B cell (primary cell): ENCODE measurements around the gene IRS2. TPM values are rescaled to one million over a fixed set of nuclear protein-coding genes. Genes with fewer than 3 reads are reported as not detected.

Source experiments
- ATAC-seq: fragments of 200-7000 bp; cut with Tn5 transposase; one replicate; pipeline ENCODE4 v1.10.0; 2021; ENCODE audit warnings: low read depth, mild to moderate bottlenecking, moderate number of reproducible peaks, moderate library complexity
- CTCF ChIA-PET: fragments of 350-600 bp; sonication (Branson Sonifier 250); formaldehyde crosslinking; loops from one replicate; lab custom pipeline; 2021; ENCODE audit warnings: antibody characterized with exemption, inconsistent platforms; lab: Charles Lee
- POLR2A ChIA-PET: fragments of 350-600 bp; sonication (Branson Sonifier 250); formaldehyde crosslinking; loops from one replicate; lab custom pipeline; 2021; ENCODE audit warnings: antibody characterized with exemption; lab: Charles Lee
- DNase-seq: peaks from one replicate; pipeline ENCODE4 v3.0.0; 2013
- H2AFZ ChIP-seq: 2 replicates; pipeline ENCODE4 v1.6.1; 2012; ENCODE audit warnings: mild to moderate bottlenecking, low read depth, low read length; ENCODE audit not compliant: insufficient read depth, poor library complexity, severe bottlenecking
- H3K27ac ChIP-seq, 2 donors: 1 replicate in 1 of 2; 2 replicates in 1 of 2; pipeline ENCODE4 v1.5.1; 2012 to 2013; ENCODE audit warnings: low read length in 2 of 2, mild to moderate bottlenecking in 2 of 2, moderate library complexity in 1 of 2
- H3K27me3 ChIP-seq, 4 experiments: fragments of 200-600 bp in 1 of 4; sonication (generic) in 1 of 4; replicated peaks in 1 of 4; 1 replicate in 2 of 4; 2 replicates in 2 of 4; pipeline versions ENCODE4 v1.6.1 to v1.7.0; 2013 to 2016; ENCODE audit warnings: low read length in 3 of 4, mild to moderate bottlenecking in 2 of 4, mixed read lengths in 1 of 4, moderate library complexity in 1 of 4; ENCODE audit not compliant: insufficient read depth in 4 of 4, control insufficient read depth in 3 of 4; ENCODE audit errors: control extremely low read depth in 1 of 4
- H3K36me3 ChIP-seq, 2 experiments: replicated peaks in 1 of 2; 1 replicate in 1 of 2; 2 replicates in 1 of 2; pipeline versions ENCODE4 v1.6.1 to v1.7.1; 2013; ENCODE audit warnings: low read length in 1 of 2; ENCODE audit not compliant: insufficient read depth in 2 of 2, control insufficient read depth in 1 of 2; ENCODE audit errors: control extremely low read depth in 1 of 2, extremely low read depth in 1 of 2
- H3K4me1 ChIP-seq, 2 donors: fragments of 200-600 bp in 1 of 2; sonication (generic) in 1 of 2; 1 replicate in 1 of 2; 2 replicates in 1 of 2; pipeline versions ENCODE4 v1.5.1 to v1.6.1; 2013 to 2017; ENCODE audit warnings: low read length in 2 of 2; ENCODE audit not compliant: control insufficient read depth in 2 of 2, insufficient read depth in 2 of 2
- H3K4me2 ChIP-seq: replicated peaks from 2 replicates; pipeline ENCODE3; 2012; ENCODE audit warnings: mild to moderate bottlenecking, low read depth, low read length; ENCODE audit not compliant: poor library complexity, severe bottlenecking
- H3K4me3 ChIP-seq, 5 experiments: fragments of 200-600 bp in 1 of 5; sonication (generic) in 1 of 5; 1 replicate in 3 of 5; 2 replicates in 2 of 5; pipeline versions ENCODE4 v1.5.1 to v1.7.0; 2011 to 2016; ENCODE audit warnings: low read length in 4 of 5, mild to moderate bottlenecking in 4 of 5, low read depth in 2 of 5, control low read depth in 1 of 5, moderate library complexity in 1 of 5; ENCODE audit not compliant: insufficient read depth in 1 of 5; ENCODE audit errors: control extremely low read depth in 1 of 5, extremely low read depth in 1 of 5
- H3K79me2 ChIP-seq: fragments of 200-600 bp; sonication (generic); one replicate; pipeline ENCODE4 v1.6.0; 2016; ENCODE audit warnings: low read length; ENCODE audit not compliant: control insufficient read depth, insufficient read depth
- H3K9ac ChIP-seq: fragments of 200-600 bp; sonication (generic); 2 replicates; pipeline ENCODE4 v1.6.1; 2017; ENCODE audit warnings: mild to moderate bottlenecking, low read length, moderate library complexity
- H3K9me3 ChIP-seq, 3 donors: one replicate each; pipeline versions ENCODE4 v1.6.1 to v1.7.1; 2013; ENCODE audit warnings: low read length in 2 of 3; ENCODE audit not compliant: control insufficient read depth in 2 of 3, insufficient read depth in 1 of 3; ENCODE audit errors: control extremely low read depth in 1 of 3
- H4K20me1 ChIP-seq: 2 replicates; pipeline ENCODE4 v1.6.0; 2012; ENCODE audit warnings: mild to moderate bottlenecking, low read length; ENCODE audit not compliant: insufficient read depth, control insufficient read depth, poor library complexity, severe bottlenecking
- H3K27ac Mint-ChIP-seq: one replicate; pipeline ENCODE4 v1.8.0; 2021; ENCODE audit warnings: mixed read lengths
- H3K27me3 Mint-ChIP-seq: one replicate; pipeline ENCODE4 v1.8.0; 2021; ENCODE audit warnings: mixed read lengths
- H3K4me1 Mint-ChIP-seq: one replicate; pipeline ENCODE4 v1.8.0; 2021; ENCODE audit warnings: mixed read lengths
- H3K4me3 Mint-ChIP-seq: one replicate; pipeline ENCODE4 v1.8.0; 2021; ENCODE audit warnings: mixed read lengths
- H3K9me3 Mint-ChIP-seq: one replicate; pipeline ENCODE4 v1.8.0; 2022; ENCODE audit warnings: mixed read lengths; ENCODE audit not compliant: insufficient read depth
- EZH2 ChIP-seq: IDR thresholded peaks from 2 replicates; pipeline ENCODE4 v1.6.1; 2012; ENCODE audit warnings: borderline replicate concordance, low read depth, mild to moderate bottlenecking, moderate library complexity, low read length; ENCODE audit not compliant: insufficient read depth, poor library complexity, severe bottlenecking
- WGBS: methylation state at CpG from one replicate; pipeline ENCODE4 v1.1.5; 2013; ENCODE audit warnings: missing lambda C conversion rate; ENCODE audit not compliant: insufficient coverage; 5-methylcytosine and 5-hydroxymethylcytosine counted together
- intact Hi-C: fragments of 100-400 bp; cut with micrococcal nuclease; formaldehyde crosslinking; loops from one replicate; pipeline ENCODE4 v1.10.0; 2022
- polyA plus RNA-seq: library from polyadenylated mRNA; depleted of rRNA; stranded (reverse); fragments of >200 nt; gene quantifications from 2 replicates; pipeline ENCODE4 v1.2.3, GENCODE V29; 2012
- total RNA-seq, 2 donors: library from RNA; stranded (reverse); fragments of 120-200 nt in 1 of 2; gene quantifications; 1 replicate in 1 of 2; 2 replicates in 1 of 2; pipeline versions ENCODE4 v1.2.3 to v1.2.4, GENCODE V29; 2013 to 2022
- TF ChIP-seq, protein P1 (sequence below): fragments of 200-600 bp; IDR thresholded peaks from one replicate; pipeline ENCODE4 v1.8.0; 2022; ENCODE audit warnings: antibody characterized with exemption, mild to moderate bottlenecking

The IRS2 gene
- total and polyA plus RNA-seq, 2 donors (not counting 1 experiment from before 2014, with no cell fraction given) = 5.8 to 26.9 TPM

DNA sequence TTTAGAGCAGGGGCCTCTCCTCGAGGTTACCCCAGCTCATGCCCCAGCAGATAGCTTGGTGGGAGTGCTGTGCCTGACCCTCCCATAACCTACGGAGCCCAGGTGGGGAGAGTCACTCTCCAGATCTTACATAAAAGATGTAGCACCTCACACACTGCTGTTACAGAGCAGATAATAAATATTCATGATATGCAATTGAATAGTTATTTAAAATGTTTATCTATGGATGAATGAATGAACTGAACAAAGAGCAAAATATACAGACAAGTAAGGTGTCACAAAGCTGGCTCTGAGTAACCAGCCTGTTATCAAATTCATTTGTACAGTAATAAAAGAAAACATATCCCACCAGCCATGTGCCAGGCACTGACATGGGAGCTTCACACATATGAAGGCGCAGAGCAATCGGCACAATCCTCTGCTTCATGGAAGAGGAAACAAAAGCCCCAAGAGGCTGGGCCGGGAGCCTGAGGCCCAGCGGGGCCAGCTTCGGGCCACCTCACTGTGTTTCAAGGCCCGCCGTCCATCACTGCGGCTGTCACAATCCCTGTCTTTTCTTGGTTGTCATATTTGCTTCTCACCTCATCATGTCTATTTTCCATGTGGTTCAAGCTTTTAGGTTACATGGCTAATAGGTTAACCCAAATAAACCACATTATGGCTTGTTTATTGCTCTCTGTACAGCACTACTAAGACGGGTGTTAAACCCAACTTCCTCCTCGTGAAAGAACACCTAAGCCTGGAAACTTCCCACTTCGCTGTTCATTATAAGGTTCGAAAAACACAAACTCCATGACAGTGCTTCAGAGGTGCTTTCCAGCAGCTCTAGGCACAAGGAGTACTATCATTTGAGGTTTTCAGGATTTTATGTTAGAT, 78.4 kb downstream of the IRS2 start:
- no peak overlapping the region for H3K27ac Mint-ChIP-seq
- 79% methylated on average over 6 of the region's 14 CpGs for WGBS
- peaks cover 13 to 19% of the 10 kb centered on the region in 2 donors for H3K4me1 ChIP-seq
- no peak overlapping the region for H3K4me3 Mint-ChIP-seq
- peaks cover 31% of the 10 kb centered on the region for H3K27me3 Mint-ChIP-seq
- DNase-seq (no peak), ATAC-seq (no peak)
- ChIA-PET CTCF (no interaction called here), POLR2A (no interaction called here)
- no peaks in the 10 kb centered on the region for H4K20me1 ChIP-seq
- H3K27me3 ChIP-seq = peaks cover 0 to 19% (median 0%) of the 10 kb centered on the region in 4 experiments
- peaks cover 14% of the 10 kb centered on the region for H3K4me1 Mint-ChIP-seq
- H3K4me3 ChIP-seq = no peak overlapping the region
- H3K4me2 ChIP-seq = no peak overlapping the region
- no peaks in the 10 kb centered on the region for H3K79me2 ChIP-seq
- H3K9me3 Mint-ChIP-seq = no peaks in the 10 kb centered on the region
- TF ChIP-seq, protein P1, sequence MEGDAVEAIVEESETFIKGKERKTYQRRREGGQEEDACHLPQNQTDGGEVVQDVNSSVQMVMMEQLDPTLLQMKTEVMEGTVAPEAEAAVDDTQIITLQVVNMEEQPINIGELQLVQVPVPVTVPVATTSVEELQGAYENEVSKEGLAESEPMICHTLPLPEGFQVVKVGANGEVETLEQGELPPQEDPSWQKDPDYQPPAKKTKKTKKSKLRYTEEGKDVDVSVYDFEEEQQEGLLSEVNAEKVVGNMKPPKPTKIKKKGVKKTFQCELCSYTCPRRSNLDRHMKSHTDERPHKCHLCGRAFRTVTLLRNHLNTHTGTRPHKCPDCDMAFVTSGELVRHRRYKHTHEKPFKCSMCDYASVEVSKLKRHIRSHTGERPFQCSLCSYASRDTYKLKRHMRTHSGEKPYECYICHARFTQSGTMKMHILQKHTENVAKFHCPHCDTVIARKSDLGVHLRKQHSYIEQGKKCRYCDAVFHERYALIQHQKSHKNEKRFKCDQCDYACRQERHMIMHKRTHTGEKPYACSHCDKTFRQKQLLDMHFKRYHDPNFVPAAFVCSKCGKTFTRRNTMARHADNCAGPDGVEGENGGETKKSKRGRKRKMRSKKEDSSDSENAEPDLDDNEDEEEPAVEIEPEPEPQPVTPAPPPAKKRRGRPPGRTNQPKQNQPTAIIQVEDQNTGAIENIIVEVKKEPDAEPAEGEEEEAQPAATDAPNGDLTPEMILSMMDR = no peak
- no peak for TF ChIP-seq EZH2
- no peak overlapping the region for H3K27ac ChIP-seq
- intact Hi-C loops = no loop called here
- H3K36me3 ChIP-seq = no peaks in the 10 kb centered on the region
- no peak overlapping the region for H3K9ac ChIP-seq
- H2AFZ ChIP-seq = no peak overlapping the region
- H3K9me3 ChIP-seq = peaks cover 0 to 5% (median 0%) of the 10 kb centered on the region in 3 donors
